HG02798 (cell line): ENCODE results near the gene ANO10.
"Not testable (repeated sequence)": the region's sequence is repeated elsewhere in the genome, so short reads cannot be mapped to it uniquely, and the experiment has no call there.

ENCODE experiments used
- ATAC-seq: cut with Tn5 transposase; IDR thresholded peaks from one replicate; pipeline ENCODE4 v1.9.1; 2021; ENCODE audit warnings: mild to moderate bottlenecking; ENCODE audit not compliant: unreplicated experiment, poor library complexity

Gene ANO10

DNA sequence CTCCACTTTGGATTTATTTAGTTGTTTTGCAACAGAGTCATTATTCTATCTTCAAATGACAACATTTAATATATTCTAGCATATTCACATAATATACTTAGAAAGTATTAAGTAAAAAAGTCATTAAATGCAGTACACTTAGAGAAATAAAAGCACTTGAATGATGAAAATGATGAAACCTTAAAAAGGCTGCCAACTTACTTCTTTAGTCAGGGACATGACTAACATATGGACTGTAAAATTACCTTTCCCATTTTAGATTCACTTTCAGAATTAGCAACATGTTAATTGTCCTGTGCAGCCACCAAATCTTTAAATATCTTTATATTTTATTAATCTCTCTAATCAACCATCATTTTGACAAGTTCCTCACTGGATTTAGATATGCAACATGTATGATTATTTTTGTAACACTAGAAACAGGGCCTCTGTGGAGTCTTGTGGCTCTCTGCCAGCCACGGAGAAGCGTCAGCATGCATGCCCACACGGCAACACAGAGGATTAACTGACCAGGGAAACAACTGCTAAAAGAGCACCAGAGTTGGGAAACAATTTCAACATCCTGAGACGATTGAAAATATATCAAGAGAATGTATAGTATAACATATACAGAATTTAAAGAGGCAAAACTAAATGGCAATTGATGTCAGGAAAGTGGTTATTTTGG lies 95.7 kb downstream of the ANO10 start:
- no peak for ATAC-seq

DNA sequence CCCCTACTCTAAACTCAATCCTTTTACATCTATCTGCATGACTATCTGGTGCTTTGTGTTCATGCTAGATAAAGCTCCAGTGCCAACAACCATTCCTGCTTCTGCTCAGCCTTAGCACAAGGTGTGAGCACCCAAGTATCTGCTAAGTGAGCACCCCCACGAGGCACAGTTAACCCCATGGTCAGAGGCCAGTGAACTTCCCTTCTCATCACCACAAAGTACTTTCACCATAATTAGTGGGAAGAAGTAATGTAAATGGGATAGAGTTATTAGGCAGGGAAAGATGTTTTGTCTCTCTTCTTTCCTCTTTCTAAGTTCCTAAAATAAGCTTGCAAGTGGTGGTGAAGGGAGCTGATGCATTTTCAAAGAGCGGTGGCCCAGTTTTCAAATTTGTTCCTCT lies 96.4 kb downstream of the ANO10 start:
- ATAC-seq: no peak

DNA sequence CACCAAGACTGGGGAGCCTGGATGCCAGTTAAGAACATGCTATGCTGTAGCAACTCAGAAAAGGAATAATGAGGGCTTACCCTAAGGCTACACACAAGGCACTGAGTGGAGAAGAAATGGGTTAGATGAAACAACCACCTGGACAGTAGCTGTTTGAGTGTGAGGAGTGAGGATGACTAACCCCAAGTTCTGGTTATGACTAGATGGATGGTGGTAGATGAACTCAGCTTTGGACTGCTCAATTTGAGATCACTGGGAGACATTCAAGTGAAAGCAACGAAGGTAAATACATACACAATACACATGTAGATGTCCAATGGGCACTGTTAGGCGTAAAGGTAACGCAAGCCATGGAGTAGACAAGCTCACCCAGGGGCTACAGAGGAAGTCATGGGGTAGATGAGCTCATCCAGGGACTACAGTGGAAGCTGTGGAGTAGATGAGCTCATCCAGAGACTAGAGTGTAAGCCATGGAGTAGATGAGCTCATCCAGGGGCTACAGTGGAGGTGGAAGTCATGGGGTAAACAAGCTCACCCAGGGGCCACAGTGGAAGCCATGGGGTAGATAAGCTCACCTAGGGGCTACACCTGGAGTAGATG lies 98.3 kb downstream of the ANO10 start:
- ATAC-seq: peak; percentile 92

DNA sequence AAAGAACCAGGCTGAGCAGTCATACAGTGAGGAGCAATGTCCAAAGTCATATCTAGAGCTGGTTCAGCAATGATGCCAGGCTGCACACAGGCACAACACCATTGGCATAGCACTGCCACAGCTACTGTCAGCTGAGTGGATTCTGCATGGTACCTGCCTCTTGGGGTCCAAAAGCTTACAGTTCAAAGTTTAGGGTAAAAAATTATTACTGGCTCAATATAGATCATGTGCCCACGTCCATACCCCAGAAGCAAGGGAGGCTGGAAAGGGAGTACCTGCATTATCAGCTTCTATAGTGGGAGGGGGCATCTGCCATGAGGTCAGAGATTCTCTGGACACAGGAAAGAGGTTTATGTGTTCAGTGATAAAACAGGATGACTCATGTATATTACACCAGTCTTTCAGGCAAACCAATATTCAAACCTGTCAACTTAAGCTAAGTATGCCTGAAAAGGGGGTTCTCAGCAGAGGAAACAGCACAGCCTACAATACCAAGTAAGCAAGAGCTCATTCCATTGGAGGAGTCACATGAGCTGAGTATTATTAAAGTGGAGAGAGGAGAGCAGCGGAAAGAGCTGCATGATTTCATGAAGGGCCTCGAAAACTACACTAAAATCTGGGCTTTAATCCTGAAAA lies 99.0 kb downstream of the ANO10 start:
- ATAC-seq: no peak

DNA sequence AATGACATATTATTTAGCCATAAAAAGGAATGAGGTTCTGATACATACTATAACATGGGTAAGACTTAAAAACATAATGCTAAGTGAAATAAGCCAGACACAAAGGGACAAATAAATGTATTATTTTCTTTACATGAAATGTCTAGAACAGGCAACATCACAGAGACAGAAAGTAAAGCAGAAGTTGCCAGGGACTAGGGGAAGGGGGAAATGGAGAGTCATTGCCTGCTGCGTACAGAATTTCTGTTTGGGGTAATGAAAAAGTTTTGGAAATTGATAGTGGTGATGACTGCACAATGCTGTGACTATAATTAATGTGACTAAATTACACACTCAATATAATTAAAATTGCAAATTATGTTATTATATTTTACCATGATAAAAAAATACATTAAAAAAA lies 99.9 kb downstream of the ANO10 start:
- no peak for ATAC-seq

DNA sequence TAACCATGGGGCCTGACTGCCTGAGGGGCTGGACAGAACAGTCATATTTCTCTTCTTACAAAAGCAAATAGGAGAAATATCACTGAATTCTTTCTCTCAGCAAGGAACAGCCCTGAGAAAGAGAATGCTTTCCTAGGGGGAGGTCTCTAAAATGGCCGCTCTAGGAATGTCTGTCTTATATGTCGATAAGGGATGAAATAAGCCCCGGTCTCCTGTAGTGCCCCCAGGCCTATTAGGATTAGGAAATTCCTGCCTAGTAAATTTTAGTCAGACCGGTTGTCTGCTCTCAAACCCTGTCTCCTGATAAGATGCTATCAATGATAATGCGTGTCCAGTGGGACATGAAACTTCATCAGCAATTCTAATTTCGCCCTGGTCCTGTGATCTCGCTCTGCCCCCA lies 103.3 kb downstream of the ANO10 start:
- ATAC-seq: not testable (repeated sequence)

DNA sequence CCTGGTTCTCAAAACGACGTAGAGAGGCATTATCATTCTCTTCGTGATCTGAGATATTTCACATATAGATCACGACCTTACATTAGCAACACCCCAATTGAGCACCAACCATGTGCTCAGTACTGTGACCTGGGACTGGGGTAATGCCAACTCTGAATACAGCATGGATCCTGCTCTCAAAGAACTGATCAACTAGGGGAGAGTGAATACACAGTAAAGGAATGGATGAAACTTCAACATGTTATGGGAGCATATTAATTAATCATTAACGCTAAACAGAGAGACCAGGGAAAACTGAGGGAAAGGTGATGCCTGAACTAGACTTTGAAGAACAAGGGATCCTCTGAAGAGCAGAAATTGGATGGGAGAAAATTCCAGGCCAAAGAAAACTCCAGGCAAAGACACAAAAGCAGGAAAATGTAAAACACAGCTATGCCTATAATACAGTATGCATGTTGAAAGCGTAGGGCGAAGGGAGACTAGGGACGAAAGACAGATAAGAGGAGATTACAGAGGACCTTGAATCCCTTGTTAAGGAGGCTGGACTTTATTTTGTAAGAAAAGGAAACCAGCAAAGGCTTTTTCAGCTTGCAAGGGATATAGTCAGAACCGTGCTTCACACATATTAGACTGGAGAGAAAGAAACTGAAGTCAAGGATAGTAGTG lies 105.7 kb downstream of the ANO10 start:
- ATAC-seq: no peak

DNA sequence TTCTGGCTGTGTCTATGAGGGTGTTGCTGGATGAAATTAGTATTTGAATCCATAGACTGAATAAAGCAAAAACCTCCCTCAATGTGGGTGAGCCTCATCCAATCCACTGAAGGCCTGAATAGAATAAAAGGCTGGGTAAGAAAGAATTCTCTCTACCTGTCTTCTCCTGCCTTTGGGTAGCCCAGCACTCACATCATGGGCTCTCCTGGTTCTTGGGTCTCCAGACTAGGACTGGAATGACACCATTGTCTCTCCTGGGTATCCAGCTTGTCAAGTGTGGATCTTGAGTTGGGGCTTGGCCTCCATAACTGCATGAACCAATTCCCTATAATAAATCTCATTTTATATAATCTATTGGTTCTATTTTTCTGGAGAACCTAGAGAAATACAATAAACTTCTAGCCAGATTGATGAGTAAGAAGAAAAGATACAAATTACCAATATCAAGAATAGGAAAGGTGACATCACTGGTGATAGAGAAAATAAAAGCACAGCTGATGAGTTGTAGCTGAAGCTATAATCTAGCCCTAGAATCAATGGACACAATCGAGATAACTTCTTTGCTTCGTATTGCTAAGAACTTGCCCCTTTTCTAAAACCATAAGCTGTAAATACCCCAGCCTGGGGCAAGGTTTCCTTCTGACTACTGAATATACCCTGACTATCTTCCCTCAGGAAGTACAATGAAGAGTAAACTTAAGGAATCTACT lies 106.4 kb downstream of the ANO10 start:
- ATAC-seq: no peak

DNA sequence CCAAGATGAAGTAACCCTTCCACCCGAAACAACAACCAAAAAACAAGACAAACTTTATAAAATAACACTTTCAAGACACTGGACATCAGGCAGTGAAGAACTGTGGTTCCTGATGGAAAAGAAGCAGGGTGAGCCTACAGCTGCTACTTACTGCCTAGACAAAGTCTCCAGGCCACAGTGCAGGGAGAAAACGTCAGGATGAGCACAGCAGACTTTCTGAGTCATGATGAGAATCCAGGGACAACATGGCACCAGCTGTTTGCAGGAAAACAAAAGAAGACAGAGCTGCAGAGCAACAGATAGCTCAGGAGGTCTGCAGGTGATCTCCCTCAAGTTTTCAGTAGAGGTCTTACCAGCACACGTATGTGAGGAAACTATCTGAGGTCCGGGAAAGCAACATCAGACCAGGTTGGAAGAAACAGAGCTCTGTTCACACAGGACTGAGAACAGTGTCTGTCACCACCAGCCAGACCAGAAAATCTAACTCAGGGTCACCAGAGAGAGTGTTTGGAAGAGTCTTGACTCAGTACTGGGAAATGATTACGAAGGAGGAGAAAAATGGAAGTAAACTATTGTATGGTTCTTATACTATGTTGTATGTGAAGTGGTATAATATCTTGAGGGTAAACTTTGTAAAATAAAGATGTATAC lies 108.9 kb downstream of the ANO10 start:
- ATAC-seq: no peak

DNA sequence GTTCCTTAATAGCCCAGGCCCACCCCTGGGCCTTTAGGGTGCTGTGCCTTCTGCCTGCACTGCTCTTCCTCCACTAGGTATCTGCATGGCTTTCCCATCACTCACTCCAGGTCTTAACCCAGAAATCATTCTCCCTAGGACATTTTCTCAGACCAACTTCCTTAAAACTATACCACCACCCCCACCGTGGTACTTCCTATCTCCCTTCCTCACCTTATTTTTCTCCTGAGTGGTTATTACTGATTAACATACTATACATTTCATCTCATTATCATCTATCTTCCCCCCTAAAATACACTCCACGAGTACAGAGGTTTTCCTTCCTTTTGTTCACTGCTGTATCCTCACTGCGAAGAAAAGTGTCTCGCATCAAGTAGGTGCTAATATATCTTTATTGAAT lies 115.2 kb downstream of the ANO10 start:
- no peak for ATAC-seq

DNA sequence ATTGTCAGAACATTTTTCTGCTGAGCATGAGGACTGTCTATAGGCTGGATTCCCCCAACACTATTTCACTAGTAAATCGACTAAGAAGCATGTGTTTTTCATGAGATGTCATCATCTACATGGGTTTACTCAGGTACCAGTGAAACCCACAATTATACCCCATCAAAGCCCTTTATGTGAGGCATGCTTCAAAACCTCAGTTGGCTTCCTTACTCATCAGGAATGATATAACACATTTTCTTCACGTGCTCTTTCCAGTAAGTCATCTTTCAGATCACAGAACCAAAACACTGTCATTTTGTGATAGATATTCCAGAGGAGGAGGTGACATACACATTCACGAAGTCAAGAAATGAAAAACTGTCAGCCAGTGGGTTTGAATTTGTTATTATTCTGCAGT lies 116.5 kb downstream of the ANO10 start:
- ATAC-seq: no peak

DNA sequence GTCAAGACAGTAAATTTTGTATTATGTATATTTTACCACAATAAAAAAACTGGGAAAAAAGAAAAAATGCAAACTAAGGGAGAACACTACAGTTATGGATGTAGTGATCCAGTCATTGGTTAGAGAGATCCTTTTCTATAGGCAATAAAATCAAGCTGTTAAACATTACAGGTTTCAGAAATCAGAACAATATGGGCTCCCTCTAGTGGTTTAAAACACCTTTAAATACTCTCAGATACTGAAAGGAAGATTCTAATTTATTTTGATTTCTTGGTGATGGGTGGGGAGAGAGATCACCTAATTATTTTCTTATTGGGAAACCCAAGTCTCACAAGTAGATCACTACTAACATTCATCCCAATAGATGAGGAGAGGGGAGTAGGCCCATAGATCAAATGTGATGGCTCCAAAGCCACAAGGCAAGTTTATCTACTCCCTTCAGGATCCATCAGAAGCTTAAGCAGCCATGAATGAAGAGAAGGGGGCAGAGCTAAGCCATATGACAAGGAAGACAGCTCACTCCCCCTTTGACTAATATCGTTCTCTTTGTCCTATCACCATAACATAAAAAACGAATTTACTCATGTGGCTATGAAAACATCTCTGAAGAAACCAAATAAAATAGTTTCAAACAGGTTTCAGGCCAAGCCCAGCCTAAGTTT lies 118.6 kb downstream of the ANO10 start:
- no peak for ATAC-seq

DNA sequence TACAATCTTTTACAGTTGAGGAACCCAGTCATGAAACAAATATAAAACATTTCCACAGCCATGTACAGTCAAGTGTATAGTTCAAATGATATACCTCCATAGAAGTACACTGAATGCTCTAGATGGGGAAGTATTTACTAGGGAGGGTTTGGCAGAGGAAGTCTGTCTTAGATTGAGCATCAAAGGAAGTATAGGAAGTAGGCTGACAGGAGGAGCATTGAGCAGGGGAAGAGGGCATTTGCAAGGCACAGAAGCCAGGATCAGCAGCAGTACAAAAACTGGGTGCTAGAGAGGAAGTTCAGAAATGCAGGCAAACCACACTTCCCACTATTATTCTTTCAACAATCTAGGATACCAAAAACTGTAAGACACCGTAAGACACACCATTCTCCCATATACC lies 122.6 kb downstream of the ANO10 start:
- ATAC-seq: no peak

DNA sequence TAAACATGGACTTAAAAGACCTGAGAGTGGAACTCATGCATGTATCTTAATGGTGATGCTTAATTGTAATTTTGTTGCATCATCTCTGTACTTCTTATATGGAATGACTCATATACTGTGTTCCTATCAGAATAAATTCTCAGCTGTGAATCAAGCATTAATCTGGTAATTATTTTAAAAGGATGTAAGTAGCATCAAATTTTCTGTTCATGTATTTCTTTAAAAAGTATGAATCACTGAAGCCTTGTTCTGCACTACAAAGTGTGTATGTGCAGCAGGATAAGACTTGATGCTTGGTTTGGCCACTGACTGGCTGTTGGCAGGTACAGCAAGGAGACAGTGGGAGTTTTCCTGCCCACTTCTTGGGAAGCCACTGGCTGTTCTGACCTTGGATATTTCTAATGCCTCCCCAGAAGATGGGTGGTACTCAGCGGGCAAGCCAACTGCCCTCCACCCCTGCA lies 123.9 kb downstream of the ANO10 start:
- ATAC-seq: no peak

DNA sequence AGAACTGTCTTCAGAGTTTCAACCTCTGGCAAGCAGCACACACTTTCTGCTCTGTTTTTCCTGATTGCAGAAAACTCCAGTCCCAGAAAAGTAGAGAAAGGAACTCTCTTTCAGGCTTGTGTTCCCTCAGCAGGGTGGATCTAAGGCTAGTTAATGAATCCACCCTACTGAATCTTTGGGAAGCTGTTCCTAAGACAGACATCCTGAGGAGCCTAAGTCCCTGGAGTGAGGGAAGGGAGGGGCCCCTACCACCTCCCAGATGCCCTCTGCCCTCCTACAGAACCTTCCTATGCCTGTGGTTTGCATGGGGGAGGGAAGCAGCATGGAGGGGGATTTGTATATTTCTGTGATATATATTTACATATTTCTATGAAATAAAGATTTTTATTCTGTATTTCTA lies 124.4 kb downstream of the ANO10 start:
- no peak for ATAC-seq

DNA sequence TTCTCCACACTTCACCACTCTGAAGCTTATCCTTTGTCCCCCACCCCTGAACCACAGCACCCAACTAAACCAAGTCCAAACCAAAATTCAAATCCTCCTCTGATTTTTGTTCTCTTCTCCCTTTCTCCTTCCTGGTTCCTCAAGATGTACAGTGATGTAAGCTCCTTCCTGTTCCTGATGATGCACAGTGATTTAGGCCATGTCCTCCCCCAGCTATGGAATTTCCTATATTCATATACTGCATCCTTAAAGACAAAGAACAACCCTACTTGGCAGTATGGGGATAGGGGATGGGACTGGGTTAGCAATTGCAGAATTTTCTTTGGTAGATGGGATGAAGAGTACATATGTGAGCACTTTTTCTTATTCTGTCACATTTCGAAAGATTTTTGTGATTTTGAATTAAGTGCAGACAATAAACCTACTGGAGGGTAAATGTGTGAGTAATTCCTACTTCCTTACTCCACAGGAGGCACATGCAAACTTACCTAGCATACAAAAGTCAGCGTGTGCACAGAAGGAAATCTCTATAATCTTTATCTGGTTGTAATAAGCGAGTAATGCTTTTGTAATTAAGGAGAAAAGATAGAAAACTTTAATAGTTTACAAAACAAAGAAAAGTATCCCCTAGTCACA lies 125.0 kb downstream of the ANO10 start:
- no peak for ATAC-seq

DNA sequence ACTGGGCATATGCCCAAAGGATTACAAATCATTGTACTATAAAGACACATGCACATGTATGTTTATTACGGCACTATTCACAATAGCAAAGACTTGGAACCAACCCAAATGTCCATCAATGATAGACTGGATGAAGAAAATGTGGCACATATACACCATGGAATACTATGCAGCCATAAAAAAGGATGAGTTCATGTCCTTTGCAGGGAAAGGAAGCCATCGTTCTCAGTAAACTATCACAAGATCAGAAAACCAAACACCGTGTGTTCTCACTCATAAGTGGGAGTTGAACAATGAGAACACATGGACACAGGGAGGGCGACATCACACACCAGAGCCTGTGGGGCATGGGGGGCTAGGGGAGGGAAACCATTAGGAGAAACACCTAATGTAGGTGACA lies 128.9 kb downstream of the ANO10 start:
- ATAC-seq: not testable (repeated sequence)

DNA sequence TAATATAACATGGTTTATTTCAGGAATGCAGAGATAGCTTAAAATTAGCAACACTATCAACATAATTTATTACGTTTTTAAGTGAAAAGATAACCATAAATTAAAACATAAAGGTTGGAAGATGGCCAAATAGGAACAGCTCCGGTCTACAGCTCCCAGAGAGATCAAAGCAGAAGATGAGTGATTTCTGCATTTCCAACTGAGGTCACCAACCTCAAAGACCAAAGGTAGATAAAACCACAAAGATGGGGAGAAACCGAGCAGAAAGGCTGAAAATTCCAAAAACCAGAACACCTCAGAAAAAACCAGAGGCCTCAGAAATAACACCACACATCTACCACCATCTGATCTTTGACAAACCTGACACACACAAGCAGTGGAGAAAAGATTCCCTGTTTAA lies 130.0 kb downstream of the ANO10 start:
- not testable (repeated sequence) for ATAC-seq

DNA sequence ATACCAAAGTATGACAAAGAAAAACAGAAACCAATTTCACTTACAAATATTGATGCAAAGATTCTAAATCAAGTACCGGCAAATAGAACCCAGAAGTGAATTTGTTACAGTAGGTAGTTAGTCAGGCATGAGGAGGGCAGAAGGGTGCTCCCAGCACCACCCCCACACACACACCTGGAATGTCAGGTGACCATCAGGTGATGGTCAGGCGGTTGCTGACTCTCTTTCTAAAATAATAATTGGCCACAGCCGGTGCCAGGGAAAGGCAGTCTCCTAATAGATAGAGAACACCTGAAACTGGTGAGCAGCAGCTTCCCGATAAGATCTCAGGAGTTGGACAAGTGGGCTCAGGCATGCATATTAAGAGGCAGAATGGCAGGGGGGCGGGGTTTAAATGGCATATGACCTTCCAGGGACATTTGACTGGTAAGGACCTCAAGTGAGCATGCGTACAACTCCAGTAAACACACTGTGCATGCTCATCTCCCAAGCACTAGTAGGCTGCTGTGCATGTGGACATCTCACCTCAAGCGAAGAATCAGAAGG lies 131.1 kb downstream of the ANO10 start:
- ATAC-seq: no peak
